ENCODE measurements around the gene FMO5.

DNA sequence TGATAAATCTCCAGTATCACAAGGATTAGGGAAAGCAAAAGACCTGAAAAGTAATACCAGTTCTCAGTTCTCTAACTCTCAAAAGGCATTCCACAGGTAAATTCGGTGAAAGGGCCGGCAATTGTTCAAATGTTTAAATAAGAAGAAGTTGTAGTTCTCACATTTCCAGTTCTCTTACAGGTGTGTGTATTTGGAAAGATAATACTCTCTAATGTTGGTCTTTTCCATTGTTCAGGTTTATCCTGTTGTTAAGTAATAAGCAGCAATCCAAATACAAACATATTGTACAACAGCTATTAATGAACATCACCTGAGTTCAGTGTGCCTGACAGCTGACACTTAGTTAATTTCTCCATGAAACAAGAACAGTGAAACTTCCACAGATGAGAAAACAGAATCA, 39.7 kb downstream of the FMO5 start:
- TF ChIP-seq HOXA7 (CRISPR knock-in tag; IDR thresholded peaks at IDR 0.05; ENCODE audit: borderline replicate concordance) (no peak), ZNF133 (tag by site-specific recombination; IDR thresholded peaks at IDR 0.05) (no peak), ZNF510 (tag by site-specific recombination; IDR thresholded peaks at IDR 0.05; ENCODE audit: insufficient replicate concordance) (no peak), ZNF624 (tag by site-specific recombination; IDR thresholded peaks at IDR 0.05) (no peak), ZNF211 (tag by site-specific recombination; IDR thresholded peaks at IDR 0.05; ENCODE audit: low read depth) (no peak), ZNF274 (IDR thresholded peaks at IDR 0.05; ENCODE audit: low read length) (no peak), ZNF274 (tag by site-specific recombination; IDR thresholded peaks at IDR 0.05; ENCODE audit: borderline replicate concordance) (no peak), ZNF501 (tag by site-specific recombination; IDR thresholded peaks at IDR 0.05) (no peak), KLF9 (tag by site-specific recombination; IDR thresholded peaks at IDR 0.05; ENCODE audit: low read depth) (no peak), ZNF791 (tag by site-specific recombination; IDR thresholded peaks at IDR 0.05) (no peak), ZNF292 (tag by site-specific recombination; IDR thresholded peaks at IDR 0.05; ENCODE audit: borderline replicate concordance, low read depth) (no peak), ZNF324 (tag by site-specific recombination; IDR thresholded peaks at IDR 0.05) (no peak)
- TF ChIP-seq, protein P1, sequence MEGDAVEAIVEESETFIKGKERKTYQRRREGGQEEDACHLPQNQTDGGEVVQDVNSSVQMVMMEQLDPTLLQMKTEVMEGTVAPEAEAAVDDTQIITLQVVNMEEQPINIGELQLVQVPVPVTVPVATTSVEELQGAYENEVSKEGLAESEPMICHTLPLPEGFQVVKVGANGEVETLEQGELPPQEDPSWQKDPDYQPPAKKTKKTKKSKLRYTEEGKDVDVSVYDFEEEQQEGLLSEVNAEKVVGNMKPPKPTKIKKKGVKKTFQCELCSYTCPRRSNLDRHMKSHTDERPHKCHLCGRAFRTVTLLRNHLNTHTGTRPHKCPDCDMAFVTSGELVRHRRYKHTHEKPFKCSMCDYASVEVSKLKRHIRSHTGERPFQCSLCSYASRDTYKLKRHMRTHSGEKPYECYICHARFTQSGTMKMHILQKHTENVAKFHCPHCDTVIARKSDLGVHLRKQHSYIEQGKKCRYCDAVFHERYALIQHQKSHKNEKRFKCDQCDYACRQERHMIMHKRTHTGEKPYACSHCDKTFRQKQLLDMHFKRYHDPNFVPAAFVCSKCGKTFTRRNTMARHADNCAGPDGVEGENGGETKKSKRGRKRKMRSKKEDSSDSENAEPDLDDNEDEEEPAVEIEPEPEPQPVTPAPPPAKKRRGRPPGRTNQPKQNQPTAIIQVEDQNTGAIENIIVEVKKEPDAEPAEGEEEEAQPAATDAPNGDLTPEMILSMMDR (tag by site-specific recombination; IDR thresholded peaks at IDR 0.05), result no peak
- TF ChIP-seq, protein P2, sequence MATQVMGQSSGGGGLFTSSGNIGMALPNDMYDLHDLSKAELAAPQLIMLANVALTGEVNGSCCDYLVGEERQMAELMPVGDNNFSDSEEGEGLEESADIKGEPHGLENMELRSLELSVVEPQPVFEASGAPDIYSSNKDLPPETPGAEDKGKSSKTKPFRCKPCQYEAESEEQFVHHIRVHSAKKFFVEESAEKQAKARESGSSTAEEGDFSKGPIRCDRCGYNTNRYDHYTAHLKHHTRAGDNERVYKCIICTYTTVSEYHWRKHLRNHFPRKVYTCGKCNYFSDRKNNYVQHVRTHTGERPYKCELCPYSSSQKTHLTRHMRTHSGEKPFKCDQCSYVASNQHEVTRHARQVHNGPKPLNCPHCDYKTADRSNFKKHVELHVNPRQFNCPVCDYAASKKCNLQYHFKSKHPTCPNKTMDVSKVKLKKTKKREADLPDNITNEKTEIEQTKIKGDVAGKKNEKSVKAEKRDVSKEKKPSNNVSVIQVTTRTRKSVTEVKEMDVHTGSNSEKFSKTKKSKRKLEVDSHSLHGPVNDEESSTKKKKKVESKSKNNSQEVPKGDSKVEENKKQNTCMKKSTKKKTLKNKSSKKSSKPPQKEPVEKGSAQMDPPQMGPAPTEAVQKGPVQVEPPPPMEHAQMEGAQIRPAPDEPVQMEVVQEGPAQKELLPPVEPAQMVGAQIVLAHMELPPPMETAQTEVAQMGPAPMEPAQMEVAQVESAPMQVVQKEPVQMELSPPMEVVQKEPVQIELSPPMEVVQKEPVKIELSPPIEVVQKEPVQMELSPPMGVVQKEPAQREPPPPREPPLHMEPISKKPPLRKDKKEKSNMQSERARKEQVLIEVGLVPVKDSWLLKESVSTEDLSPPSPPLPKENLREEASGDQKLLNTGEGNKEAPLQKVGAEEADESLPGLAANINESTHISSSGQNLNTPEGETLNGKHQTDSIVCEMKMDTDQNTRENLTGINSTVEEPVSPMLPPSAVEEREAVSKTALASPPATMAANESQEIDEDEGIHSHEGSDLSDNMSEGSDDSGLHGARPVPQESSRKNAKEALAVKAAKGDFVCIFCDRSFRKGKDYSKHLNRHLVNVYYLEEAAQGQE (tag by site-specific recombination; IDR thresholded peaks at IDR 0.05), result no peak
- TF ChIP-seq, protein P3, sequence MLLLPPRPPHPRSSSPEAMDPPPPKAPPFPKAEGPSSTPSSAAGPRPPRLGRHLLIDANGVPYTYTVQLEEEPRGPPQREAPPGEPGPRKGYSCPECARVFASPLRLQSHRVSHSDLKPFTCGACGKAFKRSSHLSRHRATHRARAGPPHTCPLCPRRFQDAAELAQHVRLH (tag by site-specific recombination; IDR thresholded peaks at IDR 0.05), result no peak
